HEK293 (cell line): ENCODE results near the gene PLEKHG7.
"Not testable (repeated sequence)": the region's sequence is repeated elsewhere in the genome, so short reads cannot be mapped to it uniquely, and the experiment has no call there.

Experiments used
- ZNF174 ChIP-seq: fragments of 450-650 bp; formaldehyde crosslinking; IDR thresholded peaks from 2 replicates; pipeline ENCODE4 v1.5.0; 2017; ENCODE audit warnings: missing biosample characterization, mild to moderate bottlenecking, missing genetic modification characterization
- TF ChIP-seq, protein P1 (sequence below): fragments of 450-650 bp; formaldehyde crosslinking; IDR thresholded peaks from 2 replicates; pipeline ENCODE4 v1.5.1; 2016; ENCODE audit warnings: missing biosample characterization, missing genetic modification characterization
- TF ChIP-seq, protein P2 (sequence below): fragments of 450-650 bp; formaldehyde crosslinking; optimal IDR thresholded peaks from 2 replicates; pipeline ENCODE3; 2016; ENCODE audit warnings: missing biosample characterization, mild to moderate bottlenecking, missing genetic modification characterization
- TF ChIP-seq, protein P3 (sequence below): fragments of 450-650 bp; formaldehyde crosslinking; IDR thresholded peaks from 2 replicates; pipeline ENCODE4 v1.5.1; 2016; ENCODE audit warnings: missing biosample characterization, missing genetic modification characterization
- TF ChIP-seq, protein P4 (sequence below): fragments of 450-650 bp; formaldehyde crosslinking; IDR thresholded peaks from 2 replicates; pipeline ENCODE4 v1.5.1; 2017; ENCODE audit warnings: missing biosample characterization, mild to moderate bottlenecking, missing genetic modification characterization, moderate library complexity
- TF ChIP-seq, protein P5 (sequence below): fragments of 450-650 bp; formaldehyde crosslinking; IDR thresholded peaks from 2 replicates; pipeline ENCODE4; 2016; ENCODE audit warnings: missing biosample characterization, missing genetic modification characterization

DNA sequence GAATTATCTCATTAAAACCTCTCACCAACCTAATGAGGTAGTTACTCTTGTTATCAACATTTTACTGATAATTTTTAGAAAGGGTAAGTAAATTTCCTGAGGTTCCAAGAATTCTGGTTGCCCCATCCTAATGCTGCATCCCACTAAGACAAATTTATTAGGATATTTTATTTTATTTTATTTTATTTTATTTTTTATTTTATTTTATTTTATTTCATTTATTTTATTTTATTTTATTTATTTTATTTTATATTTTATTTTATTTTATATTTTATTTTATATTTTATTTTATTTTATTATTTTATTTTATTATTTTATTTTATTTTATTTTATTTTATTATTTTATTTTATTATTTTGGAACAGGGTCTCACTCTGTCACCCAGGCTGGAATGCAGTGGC lies 46.9 kb downstream of the PLEKHG7 start:
- TF ChIP-seq, protein P1, sequence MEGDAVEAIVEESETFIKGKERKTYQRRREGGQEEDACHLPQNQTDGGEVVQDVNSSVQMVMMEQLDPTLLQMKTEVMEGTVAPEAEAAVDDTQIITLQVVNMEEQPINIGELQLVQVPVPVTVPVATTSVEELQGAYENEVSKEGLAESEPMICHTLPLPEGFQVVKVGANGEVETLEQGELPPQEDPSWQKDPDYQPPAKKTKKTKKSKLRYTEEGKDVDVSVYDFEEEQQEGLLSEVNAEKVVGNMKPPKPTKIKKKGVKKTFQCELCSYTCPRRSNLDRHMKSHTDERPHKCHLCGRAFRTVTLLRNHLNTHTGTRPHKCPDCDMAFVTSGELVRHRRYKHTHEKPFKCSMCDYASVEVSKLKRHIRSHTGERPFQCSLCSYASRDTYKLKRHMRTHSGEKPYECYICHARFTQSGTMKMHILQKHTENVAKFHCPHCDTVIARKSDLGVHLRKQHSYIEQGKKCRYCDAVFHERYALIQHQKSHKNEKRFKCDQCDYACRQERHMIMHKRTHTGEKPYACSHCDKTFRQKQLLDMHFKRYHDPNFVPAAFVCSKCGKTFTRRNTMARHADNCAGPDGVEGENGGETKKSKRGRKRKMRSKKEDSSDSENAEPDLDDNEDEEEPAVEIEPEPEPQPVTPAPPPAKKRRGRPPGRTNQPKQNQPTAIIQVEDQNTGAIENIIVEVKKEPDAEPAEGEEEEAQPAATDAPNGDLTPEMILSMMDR: not testable (repeated sequence)
- TF ChIP-seq, protein P2, sequence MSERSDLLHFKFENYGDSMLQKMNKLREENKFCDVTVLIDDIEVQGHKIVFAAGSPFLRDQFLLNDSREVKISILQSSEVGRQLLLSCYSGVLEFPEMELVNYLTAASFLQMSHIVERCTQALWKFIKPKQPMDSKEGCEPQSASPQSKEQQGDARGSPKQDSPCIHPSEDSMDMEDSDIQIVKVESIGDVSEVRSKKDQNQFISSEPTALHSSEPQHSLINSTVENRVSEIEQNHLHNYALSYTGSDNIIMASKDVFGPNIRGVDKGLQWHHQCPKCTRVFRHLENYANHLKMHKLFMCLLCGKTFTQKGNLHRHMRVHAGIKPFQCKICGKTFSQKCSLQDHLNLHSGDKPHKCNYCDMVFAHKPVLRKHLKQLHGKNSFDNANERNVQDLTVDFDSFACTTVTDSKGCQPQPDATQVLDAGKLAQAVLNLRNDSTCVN: not testable (repeated sequence)
- not testable (repeated sequence) for TF ChIP-seq ZNF174
- TF ChIP-seq, protein P3, sequence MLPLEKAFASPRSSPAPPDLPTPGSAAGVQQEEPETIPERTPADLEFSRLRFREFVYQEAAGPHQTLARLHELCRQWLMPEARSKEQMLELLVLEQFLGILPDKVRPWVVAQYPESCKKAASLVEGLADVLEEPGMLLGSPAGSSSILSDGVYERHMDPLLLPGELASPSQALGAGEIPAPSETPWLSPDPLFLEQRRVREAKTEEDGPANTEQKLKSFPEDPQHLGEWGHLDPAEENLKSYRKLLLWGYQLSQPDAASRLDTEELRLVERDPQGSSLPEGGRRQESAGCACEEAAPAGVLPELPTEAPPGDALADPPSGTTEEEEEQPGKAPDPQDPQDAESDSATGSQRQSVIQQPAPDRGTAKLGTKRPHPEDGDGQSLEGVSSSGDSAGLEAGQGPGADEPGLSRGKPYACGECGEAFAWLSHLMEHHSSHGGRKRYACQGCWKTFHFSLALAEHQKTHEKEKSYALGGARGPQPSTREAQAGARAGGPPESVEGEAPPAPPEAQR: not testable (repeated sequence)
- TF ChIP-seq, protein P4, sequence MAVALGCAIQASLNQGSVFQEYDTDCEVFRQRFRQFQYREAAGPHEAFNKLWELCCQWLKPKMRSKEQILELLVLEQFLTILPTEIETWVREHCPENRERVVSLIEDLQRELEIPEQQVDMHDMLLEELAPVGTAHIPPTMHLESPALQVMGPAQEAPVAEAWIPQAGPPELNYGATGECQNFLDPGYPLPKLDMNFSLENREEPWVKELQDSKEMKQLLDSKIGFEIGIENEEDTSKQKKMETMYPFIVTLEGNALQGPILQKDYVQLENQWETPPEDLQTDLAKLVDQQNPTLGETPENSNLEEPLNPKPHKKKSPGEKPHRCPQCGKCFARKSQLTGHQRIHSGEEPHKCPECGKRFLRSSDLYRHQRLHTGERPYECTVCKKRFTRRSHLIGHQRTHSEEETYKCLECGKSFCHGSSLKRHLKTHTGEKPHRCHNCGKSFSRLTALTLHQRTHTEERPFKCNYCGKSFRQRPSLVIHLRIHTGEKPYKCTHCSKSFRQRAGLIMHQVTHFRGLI (tag by site-specific recombination): not testable (repeated sequence)
- TF ChIP-seq, protein P5, sequence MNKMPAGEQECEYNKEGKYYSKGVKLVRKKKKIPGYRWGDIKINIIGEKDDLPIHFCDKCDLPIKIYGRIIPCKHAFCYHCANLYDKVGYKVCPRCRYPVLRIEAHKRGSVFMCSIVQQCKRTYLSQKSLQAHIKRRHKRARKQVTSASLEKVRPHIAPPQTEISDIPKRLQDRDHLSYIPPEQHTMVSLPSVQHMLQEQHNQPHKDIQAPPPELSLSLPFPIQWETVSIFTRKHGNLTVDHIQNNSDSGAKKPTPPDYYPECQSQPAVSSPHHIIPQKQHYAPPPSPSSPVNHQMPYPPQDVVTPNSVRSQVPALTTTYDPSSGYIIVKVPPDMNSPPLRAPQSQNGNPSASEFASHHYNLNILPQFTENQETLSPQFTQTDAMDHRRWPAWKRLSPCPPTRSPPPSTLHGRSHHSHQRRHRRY (tag by site-specific recombination): not testable (repeated sequence)
